B cell (primary cell): ENCODE measurements around the gene TUT4.

Experiments
- CTCF ChIP-seq: fragments of 200-600 bp; IDR thresholded peaks from one replicate; pipeline ENCODE4 v1.8.0; 2022; ENCODE audit warnings: antibody characterized with exemption, mild to moderate bottlenecking
- EZH2 ChIP-seq: IDR thresholded peaks from 2 replicates; pipeline ENCODE4 v1.6.1; 2012; ENCODE audit warnings: borderline replicate concordance, low read depth, mild to moderate bottlenecking, moderate library complexity, low read length; ENCODE audit not compliant: insufficient read depth, poor library complexity, severe bottlenecking

DNA sequence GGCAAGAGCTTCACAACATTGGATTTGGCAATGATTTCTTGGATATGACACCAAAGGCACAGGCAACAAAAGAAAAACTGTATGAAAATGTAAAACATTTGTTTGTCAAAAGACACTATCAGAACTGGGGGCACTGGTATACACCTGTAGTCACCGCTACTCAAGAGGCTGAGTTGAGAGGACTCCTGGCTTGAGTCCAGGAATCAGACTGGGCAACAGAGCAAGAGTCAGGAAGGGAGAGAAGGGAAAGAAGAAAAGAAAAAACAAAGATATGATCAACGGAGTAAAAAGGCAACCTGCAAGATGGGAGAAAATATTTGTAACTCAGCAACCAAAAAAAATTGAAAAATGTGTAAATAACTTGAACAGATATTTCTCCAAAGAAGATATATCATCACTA, 6.0 kb upstream of the TUT4 start:
- TF ChIP-seq CTCF (no peak), EZH2 (no peak)
